NT2/D1 (cell line): ENCODE measurements around the gene FRYL.
A peak's percentile ranks its signal among the peaks of the same experiment; 100 is the strongest.

Experiments
- DNase-seq: peaks from one replicate; pipeline ENCODE4 v3.0.0-alpha.2; 2011; ENCODE audit warnings: low read depth, low spot score
- H3K27me3 ChIP-seq: 2 replicates; pipeline ENCODE4 v1.6.0; 2011; ENCODE audit warnings: mild to moderate bottlenecking; ENCODE audit not compliant: insufficient read length, insufficient read depth
- H3K36me3 ChIP-seq: 2 replicates; pipeline ENCODE4 v1.6.1; 2011; ENCODE audit warnings: mild to moderate bottlenecking, low read length, mixed read lengths; ENCODE audit not compliant: insufficient read depth, insufficient read length
- H3K4me1 ChIP-seq: 2 replicates; pipeline ENCODE4 v1.5.1; 2011; ENCODE audit not compliant: insufficient read depth, insufficient read length
- H3K4me3 ChIP-seq: 2 replicates; pipeline ENCODE4 v1.5.1; 2011; ENCODE audit warnings: low read depth; ENCODE audit not compliant: insufficient read length
- H3K9ac ChIP-seq: 2 replicates; pipeline ENCODE4 v1.6.0; 2011; ENCODE audit warnings: low read depth; ENCODE audit not compliant: insufficient read length
- H3K9me3 ChIP-seq: 2 replicates; pipeline ENCODE4 v1.5.1; 2011; ENCODE audit warnings: mild to moderate bottlenecking, low read length; ENCODE audit not compliant: insufficient read depth
- SUZ12 ChIP-seq: IDR thresholded peaks from 2 replicates; pipeline ENCODE4 v1.6.1; 2011; ENCODE audit not compliant: insufficient read length, insufficient read depth; ENCODE audit errors: extremely low read depth
- YY1 ChIP-seq: IDR thresholded peaks from 2 replicates; pipeline ENCODE4 v1.6.1; 2011; ENCODE audit not compliant: insufficient read length, insufficient read depth
- ZNF274 ChIP-seq: IDR thresholded peaks from 2 replicates; pipeline ENCODE4 v1.6.1; 2011; ENCODE audit warnings: mild to moderate bottlenecking, low read depth, low read length

Gene FRYL

GRCh38 chr4:48490680-48491513, 289.2 kb downstream of the FRYL start:
- peaks cover 14% of the 10 kb centered on the region for H3K36me3 ChIP-seq
- DNase-seq: no peak
- H3K4me1 ChIP-seq: no peaks in the 10 kb centered on the region
- no peak overlapping the region for H3K4me3 ChIP-seq
- TF ChIP-seq YY1 (no peak), SUZ12 (no peak), ZNF274 (no peak)
- H3K27me3 ChIP-seq: no peaks in the 10 kb centered on the region
- no peak overlapping the region for H3K9ac ChIP-seq
- no peaks in the 10 kb centered on the region for H3K9me3 ChIP-seq

DNA sequence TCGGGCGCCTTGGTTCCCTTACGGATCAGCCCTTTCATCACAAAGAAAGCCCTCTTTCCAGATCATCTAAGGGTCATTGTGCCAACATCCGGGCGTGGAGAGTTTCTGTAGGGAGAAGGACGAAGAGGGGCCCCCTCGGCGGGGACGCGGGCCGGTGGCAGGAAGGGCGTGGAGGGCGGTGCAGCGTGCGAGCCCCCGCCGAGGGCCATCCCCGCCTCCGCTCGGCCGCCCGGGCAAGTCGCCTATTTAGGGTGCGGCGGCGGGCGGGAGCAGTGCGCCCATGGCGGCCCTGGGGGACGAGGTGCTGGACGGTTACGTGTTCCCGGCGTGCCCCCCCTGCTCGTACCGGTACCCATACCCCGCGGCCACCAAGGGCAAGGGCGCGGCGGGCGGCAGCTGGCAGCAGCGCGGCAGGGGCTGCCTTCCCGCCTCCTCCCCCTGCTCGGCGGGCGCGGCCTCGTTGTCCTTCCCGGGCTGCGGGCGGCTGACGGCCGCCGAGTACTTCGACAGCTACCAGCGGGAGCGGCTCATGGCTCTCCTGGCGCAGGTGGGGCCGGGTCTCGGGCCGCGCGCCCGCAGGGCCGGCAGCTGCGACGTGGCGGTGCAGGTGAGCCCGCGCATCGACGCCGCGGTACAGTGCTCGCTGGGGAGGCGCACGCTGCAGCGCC, 289.9 kb downstream of the FRYL start, which contains the start of gene ZAR1:
Gene ZAR1 (plus strand): TSS at position 241 of the 668 bp plus-strand sequence. CDS start 40 bp downstream, at position 281.
- DNase-seq: no peak
- TF ChIP-seq SUZ12 (no peak), YY1 (no peak), ZNF274 (no peak)
- H3K4me3 ChIP-seq: no peak within 1 kb of the TSS
- no peaks in the 10 kb centered on the region for H3K4me1 ChIP-seq
- no peak within 1 kb of the TSS for H3K9ac ChIP-seq
- peaks cover 18% of the 10 kb centered on the region for H3K36me3 ChIP-seq
- no peaks in the 10 kb centered on the region for H3K27me3 ChIP-seq
- no peaks in the 10 kb centered on the region for H3K9me3 ChIP-seq

DNA sequence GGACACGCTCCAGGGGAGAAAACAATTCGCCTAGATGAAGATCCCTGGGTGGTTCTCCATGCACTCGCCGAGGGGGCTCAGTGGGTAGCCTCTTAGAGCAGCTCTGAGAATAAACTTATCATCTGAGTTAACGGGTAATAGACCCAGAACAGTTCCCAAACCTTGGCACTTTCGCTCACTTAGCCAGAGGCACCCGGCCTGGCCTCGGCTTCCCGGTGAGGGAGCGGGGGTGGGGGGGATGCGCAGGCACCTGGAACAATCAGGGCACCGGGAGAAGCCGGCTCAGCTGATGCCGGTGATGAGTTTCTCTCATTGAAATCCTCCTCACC, 290.4 kb downstream of the FRYL start:
- no peak overlapping the region for H3K4me3 ChIP-seq
- no peak for TF ChIP-seq ZNF274
- no peak for TF ChIP-seq YY1
- no peak for DNase-seq
- H3K36me3 ChIP-seq: peaks cover 23% of the 10 kb centered on the region
- no peaks in the 10 kb centered on the region for H3K4me1 ChIP-seq
- H3K9me3 ChIP-seq: no peaks in the 10 kb centered on the region
- no peak overlapping the region for H3K9ac ChIP-seq
- H3K27me3 ChIP-seq: peaks cover 4% of the 10 kb centered on the region

GRCh38 chr4:48484494-48485168, 295.4 kb downstream of the FRYL start:
- peaks cover 20% of the 10 kb centered on the region for H3K27me3 ChIP-seq
- H3K4me3 ChIP-seq: no peak overlapping the region
- no peak for DNase-seq

DNA sequence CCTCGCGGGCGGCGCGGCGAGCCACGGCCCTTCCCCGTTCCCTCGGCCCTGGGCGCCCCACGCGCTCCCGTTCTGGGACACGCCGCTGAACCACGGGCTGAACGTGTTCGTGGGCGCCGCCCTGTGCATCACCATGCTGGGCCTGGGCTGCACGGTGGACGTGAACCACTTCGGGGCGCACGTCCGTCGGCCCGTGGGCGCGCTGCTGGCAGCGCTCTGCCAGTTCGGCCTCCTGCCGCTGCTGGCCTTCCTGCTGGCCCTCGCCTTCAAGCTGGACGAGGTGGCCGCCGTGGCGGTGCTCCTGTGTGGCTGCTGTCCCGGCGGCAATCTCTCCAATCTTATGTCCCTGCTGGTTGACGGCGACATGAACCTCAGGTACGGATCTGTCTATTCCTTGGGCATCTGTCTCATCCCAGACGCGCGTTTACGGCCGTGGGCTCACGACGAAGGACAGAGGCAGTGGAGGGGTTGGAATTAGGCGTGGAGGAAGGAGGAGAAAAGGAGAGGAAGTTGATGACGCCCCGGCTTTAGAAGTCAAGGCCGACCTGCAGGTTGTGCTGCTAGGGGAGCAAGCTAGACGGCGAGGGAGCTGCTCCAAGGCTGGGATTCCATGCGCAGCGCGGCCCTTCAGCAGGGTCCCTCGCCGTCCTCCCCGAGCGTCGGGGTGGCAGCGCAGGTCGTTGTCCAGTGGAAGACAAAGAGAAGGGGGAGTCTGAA, 296.1 kb downstream of the FRYL start:
- H3K9me3 ChIP-seq: no peaks in the 10 kb centered on the region
- TF ChIP-seq SUZ12 (no peak), YY1 (no peak), ZNF274 (no peak)
- no peak for DNase-seq
- H3K4me1 ChIP-seq: peaks cover 1% of the 10 kb centered on the region
- H3K27me3 ChIP-seq: peaks cover 20% of the 10 kb centered on the region
- peak overlapping the region; percentile 58 for H3K4me3 ChIP-seq
- peaks cover 16% of the 10 kb centered on the region for H3K36me3 ChIP-seq
- peak overlapping the region; percentile 81 for H3K9ac ChIP-seq

More at GRCh38 chr4:48484494-48485168, 295.4 kb downstream of the FRYL start:
- Histone ChIP-seq H3K4me1 (peaks cover 1% of the 10 kb centered on the region), H3K9me3 (no peaks in the 10 kb centered on the region), H3K36me3 (peaks cover 20% of the 10 kb centered on the region), H3K9ac (peak overlapping the region; percentile 81)
- no peak for TF ChIP-seq YY1
- TF ChIP-seq SUZ12: no peak
- no peak for TF ChIP-seq ZNF274

DNA sequence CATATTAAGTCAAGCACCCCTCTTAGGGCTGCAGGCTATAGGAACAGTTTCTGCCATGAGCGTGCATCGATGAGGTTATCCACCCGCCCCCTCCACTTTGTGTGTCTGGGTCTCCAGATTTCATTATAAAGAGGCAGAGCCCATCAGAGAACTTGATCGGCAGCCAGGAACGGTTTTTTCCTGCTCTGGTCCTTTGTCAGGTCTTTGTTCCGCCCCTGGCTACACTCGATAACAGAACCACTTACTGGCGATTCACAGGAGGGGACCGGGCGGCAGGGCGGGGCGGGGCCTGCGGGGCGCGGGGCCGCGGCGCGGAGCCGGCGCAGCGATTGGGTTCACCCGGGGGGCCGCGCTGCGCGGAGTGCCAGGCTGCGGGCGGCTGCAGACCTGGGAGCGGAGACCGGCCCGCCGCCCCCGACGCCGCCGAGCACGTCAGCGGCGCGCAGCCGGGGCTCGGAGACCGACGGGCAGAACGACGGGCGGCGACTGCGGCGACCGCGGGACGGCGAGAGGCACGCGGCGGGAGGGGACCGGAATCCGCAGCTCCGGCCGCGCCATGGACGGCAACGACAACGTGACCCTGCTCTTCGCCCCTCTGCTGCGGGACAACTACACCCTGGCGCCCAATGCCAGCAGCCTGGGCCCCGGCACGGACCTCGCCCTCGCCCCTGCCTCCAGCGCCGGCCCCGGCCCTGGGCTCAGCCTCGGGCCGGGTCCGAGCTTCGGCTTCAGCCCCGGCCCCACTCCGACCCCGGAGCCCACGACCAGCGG, 296.9 kb downstream of the FRYL start, which contains the start of gene SLC10A4:
Gene SLC10A4 (plus strand): TSS at position 338 of the 771 bp plus-strand sequence. CDS start 219 bp downstream, at position 557.
- Histone ChIP-seq H3K9me3 (no peaks in the 10 kb centered on the region), H3K9ac (peak within 1 kb of the TSS; percentile 81), H3K36me3 (peaks cover 12% of the 10 kb centered on the region), H3K4me3 (peak within 1 kb of the TSS; percentile 58), H3K4me1 (peaks cover 1% of the 10 kb centered on the region), H3K27me3 (peaks cover 20% of the 10 kb centered on the region)
- TF ChIP-seq SUZ12 (no peak), YY1 (no peak)
- DNase-seq: peak; percentile 3
